T-helper 2 cell (primary cell): ENCODE measurements around the gene SLC22A25.

Experiments
- DNase-seq, 5 experiments: peaks; one replicate each; pipeline versions ENCODE4 v3.0.0 to v3.0.0-alpha.2; 2012 to 2022

Gene SLC22A25

DNA sequence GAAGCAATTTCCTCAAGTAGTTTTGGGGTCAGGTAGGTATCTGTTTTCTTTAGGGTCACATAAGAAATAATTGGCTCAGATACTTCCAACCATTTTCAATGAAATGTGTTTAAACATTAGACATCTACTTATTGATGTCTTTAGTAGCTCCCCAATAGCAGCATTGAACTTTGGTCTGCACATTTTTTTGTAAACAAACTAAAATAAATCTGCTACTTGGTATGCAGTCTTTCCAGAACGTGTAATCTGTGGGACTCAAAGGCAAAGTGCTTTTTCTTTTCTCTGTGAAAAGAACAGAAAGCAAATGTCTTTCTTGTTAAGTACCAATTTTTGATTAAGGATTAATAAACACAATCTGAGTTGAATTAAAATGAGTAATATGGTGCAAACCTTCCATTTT, 13.6 kb downstream of the SLC22A25 start:
- no peak for DNase-seq

DNA sequence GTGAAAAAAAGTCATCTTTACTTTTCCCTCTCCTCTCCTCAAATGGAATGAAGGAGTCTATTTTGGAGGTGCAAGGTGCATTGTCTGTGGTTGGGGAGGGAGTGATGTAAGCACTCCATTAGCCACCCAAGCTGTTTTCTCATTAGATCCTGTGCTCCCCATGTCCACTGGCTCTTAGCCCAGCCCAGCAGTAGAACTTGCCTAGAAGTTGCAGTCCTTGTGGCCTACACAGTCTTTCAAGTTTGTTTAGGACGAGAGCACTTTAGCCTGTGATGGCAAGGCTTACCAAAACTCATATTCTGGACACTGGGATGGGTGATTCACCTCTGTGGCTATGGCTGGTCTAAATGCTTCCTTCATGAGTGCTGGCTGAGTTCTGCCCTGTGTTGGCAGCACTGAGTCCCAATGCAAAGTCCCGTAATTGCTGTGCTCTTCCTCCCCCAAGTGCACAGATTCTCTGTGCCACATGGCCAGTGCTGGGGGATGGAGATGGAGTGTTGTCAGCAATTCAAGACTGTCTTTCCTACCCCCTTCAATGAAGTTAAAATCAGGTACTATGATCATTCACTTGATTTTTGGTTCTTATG, 15.8 kb downstream of the SLC22A25 start:
- no peak for DNase-seq

DNA sequence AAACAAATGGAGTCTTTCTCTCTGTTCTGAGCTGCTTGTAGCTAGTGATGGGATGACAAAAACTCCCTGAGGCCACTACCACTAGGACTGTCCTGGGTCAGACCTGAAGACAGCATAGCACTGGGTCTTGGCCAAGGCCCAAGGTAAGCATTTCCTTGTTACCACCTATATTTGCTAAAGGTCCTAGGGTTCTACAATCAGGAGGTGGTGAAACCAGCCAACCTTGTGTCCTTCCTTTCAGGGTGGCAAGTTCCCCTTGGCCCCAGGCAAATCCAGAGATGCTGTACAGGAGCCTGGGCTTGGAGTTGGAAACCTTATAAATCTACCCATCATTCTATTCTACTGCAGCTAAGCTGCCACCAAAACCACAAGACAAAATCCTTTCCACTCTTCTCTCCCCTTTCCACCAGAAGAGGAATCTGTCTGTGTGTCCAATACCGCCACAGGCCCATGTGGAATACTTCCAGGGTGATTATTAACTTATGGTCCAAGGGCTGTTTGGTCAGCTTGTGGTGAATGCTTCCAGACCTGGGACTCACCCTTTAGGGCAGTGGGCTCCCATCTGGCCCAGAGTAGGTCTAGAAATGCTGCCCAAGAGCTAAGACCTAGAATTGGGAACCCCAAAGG, 16.8 kb downstream of the SLC22A25 start:
- no peak for DNase-seq

DNA sequence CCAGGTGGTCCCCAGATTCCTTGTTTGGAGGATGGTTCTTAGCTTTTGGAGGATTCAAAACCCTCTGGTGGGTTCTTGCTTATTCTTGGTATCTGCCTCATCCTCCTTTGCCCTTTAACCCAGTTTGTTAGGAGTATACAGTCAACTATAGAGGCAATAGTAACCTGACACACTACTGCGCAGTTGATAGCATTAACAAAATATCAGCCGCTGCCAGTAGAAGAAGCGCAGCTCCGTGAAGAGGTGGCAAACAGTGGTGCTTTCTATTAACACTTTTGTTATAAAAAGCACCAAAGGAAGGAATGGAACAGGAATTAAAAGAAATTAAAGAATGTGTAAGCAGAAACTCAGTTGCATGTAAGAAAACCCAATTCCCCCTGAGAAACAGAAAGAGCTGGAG, 29.3 kb downstream of the SLC22A25 start:
- no peak for DNase-seq

DNA sequence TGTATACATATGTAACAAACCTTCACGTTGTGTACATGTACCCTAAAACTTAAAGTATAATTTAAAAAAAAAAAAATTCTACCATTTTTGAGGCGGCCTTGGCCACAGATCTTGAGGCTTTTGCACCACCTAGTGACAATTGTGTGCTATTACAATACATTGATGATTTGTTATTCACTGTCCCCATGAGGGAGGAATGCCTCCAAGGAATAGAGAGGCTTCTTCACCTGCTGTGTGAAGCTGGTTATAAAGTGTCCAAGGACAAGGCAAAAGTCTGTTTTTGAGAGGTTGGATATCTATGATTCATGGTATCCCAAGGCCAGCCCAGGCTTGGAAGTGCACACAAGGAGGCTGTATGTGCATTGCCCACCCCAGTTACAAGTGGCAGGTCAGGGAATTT, 30.7 kb downstream of the SLC22A25 start:
- DNase-seq, result peak in 1 of 5 experiments; percentile 6

DNA sequence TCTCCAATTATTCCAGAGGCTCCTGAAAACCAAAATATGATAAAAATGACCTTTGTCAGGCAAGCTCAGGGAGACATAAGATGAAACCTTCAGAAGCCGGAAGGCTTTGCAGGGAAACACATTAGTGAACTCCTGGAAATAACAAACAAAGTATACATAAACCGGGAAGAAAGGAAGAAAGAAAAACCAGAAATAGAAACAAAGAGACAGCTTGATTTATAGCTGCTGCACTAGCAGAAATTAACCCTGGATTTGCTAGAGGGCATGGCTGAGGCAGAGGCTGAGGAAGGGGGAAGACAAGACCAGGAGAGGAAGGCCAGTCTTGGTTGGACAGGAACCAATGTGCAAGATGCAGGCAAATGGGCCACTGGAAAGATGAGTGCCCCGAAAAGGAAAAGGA, 33.3 kb downstream of the SLC22A25 start:
- no peak for DNase-seq
